Keratinocyte (primary cell): ENCODE results near the gene LINC01488. TPM values are rescaled to one million over a fixed set of nuclear protein-coding genes. Genes with fewer than 3 reads are reported as not detected.

ENCODE experiments used
- DNase-seq: peaks from one replicate; pipeline ENCODE4 v3.0.0-alpha.2; 2011; ENCODE audit warnings: low read depth, missing footprints, low spot score
- FAIRE-seq: peaks from 2 replicates; lab custom pipeline; 2011; peaks lifted over from hg19 to GRCh38; lab: Jason Lieb, UNC
- H2AFZ ChIP-seq: 2 replicates; pipeline ENCODE4 v1.6.0; 2012; ENCODE audit warnings: low read length, control low read depth, inconsistent platforms; ENCODE audit not compliant: control insufficient read depth
- H3K27ac ChIP-seq: 2 replicates; pipeline ENCODE4 v1.5.1; 2011; ENCODE audit warnings: low read length; ENCODE audit not compliant: control insufficient read depth, insufficient read depth
- H3K27me3 ChIP-seq: 3 replicates; pipeline ENCODE4 v1.6.0; 2011; ENCODE audit warnings: low read length; ENCODE audit not compliant: control insufficient read depth, insufficient read depth; ENCODE audit errors: extremely low read depth
- H3K36me3 ChIP-seq, 2 experiments: 2 replicates in 1 of 2; 3 replicates in 1 of 2; pipeline ENCODE4 v1.5.1; 2011; ENCODE audit warnings: low read length in 2 of 2, mild to moderate bottlenecking in 1 of 2; ENCODE audit not compliant: control insufficient read depth in 2 of 2, insufficient read depth in 2 of 2; ENCODE audit errors: extremely low read depth in 1 of 2
- H3K4me1 ChIP-seq: 3 replicates; pipeline ENCODE4 v1.5.1; 2011; ENCODE audit warnings: low read length; ENCODE audit not compliant: control insufficient read depth, insufficient read depth; ENCODE audit errors: extremely low read depth
- H3K4me2 ChIP-seq: 3 replicates; pipeline ENCODE4 v1.6.0; 2011; ENCODE audit warnings: low read depth, low read length; ENCODE audit not compliant: control insufficient read depth, insufficient read depth; ENCODE audit errors: extremely low read depth
- H3K4me3 ChIP-seq, 3 experiments: fragments of 200-600 bp in 1 of 3; sonication (generic) in 1 of 3; 2 replicates in 2 of 3; 3 replicates in 1 of 3; pipeline ENCODE4 v1.5.1; 2011 to 2016; ENCODE audit warnings: low read length in 3 of 3, mild to moderate bottlenecking in 3 of 3, control low read depth in 2 of 3, inconsistent platforms in 1 of 3, low read depth in 1 of 3, mixed read lengths in 1 of 3, mixed run types in 1 of 3, moderate library complexity in 1 of 3; ENCODE audit not compliant: control insufficient read depth in 2 of 3, insufficient read depth in 2 of 3; ENCODE audit errors: extremely low read depth in 1 of 3
- H3K79me2 ChIP-seq: 2 replicates; pipeline ENCODE4 v1.6.0; 2012; ENCODE audit warnings: low read length; ENCODE audit not compliant: control insufficient read depth, insufficient read depth
- H3K9ac ChIP-seq: 3 replicates; pipeline ENCODE4 v1.6.0; 2011; ENCODE audit warnings: low read length; ENCODE audit not compliant: control insufficient read depth, insufficient read depth; ENCODE audit errors: extremely low read depth
- H3K9me1 ChIP-seq: 3 replicates; pipeline ENCODE4 v1.6.0; 2011; ENCODE audit warnings: low read length; ENCODE audit not compliant: control insufficient read depth, insufficient read depth; ENCODE audit errors: extremely low read depth
- H3K9me3 ChIP-seq: 2 replicates; pipeline ENCODE4 v1.5.1; 2012; ENCODE audit warnings: low read depth, low read length; ENCODE audit not compliant: control insufficient read depth
- H4K20me1 ChIP-seq: 3 replicates; pipeline ENCODE4 v1.6.0; 2011; ENCODE audit warnings: low read length; ENCODE audit not compliant: control insufficient read depth, insufficient read depth; ENCODE audit errors: extremely low read depth
- EZH2 ChIP-seq: IDR thresholded peaks from one replicate; pipeline ENCODE4 v1.6.1; 2012; ENCODE audit warnings: inconsistent platforms, mild to moderate bottlenecking, low read length, moderate library complexity
- dilution Hi-C: fragments of 300-500 bp; cut with MboI; formaldehyde crosslinking; loops from one replicate; pipeline ENCODE4 v1.7.0; 2020; ENCODE audit warnings: low sequenced_read_pairs; ENCODE audit not compliant: extremely low pct_ligation_motif_present
- polyA plus RNA-seq, 5 experiments: library from polyadenylated mRNA; depleted of rRNA in 3 of 5; stranded (reverse) in 3 of 5; stranded (forward) in 1 of 5; unstranded in 1 of 5; fragments of >200 nt; gene quantifications; 1 replicate in 1 of 5; 2 replicates in 3 of 5; 3 replicates in 1 of 5; pipeline versions ENCODE4 v1.2.1 to v1.2.3, GENCODE V29; 2011 to 2012; ENCODE audit warnings: missing spikeins in 2 of 5, low read depth in 1 of 5, low replicate concordance in 1 of 5
- TF ChIP-seq, protein P1 (sequence below), 3 experiments: IDR thresholded peaks in 1 of 3; conservative IDR thresholded peaks in 1 of 3; optimal IDR thresholded peaks in 1 of 3; 2 replicates in 2 of 3; 3 replicates in 1 of 3; pipeline versions ENCODE3 to v1.5.1; 2011; ENCODE audit warnings: low read length in 3 of 3, mild to moderate bottlenecking in 3 of 3, moderate library complexity in 2 of 3, control low read depth in 1 of 3, inconsistent platforms in 1 of 3; ENCODE audit not compliant: insufficient read depth in 2 of 3; ENCODE audit errors: extremely low read depth in 1 of 3

Gene LINC01488
- polyA plus RNA-seq, 1 donor (not counting 4 experiments of a cell fraction or from before 2014, with no cell fraction given) = not detected

DNA sequence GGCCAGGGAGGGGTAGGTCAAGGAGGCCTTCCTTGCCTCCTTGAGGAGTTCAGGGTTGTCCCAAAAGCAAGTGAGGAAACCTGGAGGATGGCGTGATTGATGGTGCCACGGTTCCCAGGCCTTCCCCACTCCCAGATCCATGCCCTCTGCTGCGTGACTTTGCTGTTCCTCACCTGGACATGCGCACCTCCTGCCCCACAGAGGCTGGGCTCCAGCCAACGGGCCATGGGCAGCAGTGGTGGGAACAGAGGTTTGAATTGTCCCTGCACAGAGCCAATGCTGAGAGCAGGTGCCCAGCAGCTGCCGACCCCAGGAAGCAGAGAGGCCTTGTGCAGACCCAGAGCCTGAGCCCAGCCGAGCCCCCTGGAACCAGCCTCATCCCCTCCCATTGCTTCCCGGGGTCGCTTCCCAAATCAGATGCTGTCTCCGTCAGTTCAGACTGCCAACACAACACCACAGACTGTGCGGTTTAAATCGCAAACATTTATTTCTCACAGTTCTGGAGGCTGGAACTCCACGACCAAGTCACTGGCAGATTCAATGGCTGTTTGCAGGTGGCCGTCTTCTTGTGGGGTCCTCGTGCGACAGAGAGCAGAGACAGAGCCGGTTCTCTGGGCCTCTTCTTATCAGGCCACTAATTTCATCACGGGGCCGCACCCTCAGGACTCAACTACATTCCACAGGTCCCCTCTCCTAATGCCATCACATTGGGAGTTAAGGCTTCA is 6.2 kb upstream of the LINC01488 start:
- Histone ChIP-seq H3K27me3 (peaks cover 6% of the 10 kb centered on the region), H3K4me2 (no peak overlapping the region), H3K4me3 (no peak overlapping the region), H3K4me1 (no peaks in the 10 kb centered on the region), H3K9me1 (no peaks in the 10 kb centered on the region), H4K20me1 (no peaks in the 10 kb centered on the region), H3K79me2 (no peaks in the 10 kb centered on the region), H3K36me3 (no peaks in the 10 kb centered on the region), H3K9me3 (peaks cover 4% of the 10 kb centered on the region), H3K9ac (no peak overlapping the region), H3K27ac (no peak overlapping the region), H2AFZ (no peak overlapping the region)
- DNase-seq (no peak), FAIRE-seq (no peak)
- TF ChIP-seq, protein P1, sequence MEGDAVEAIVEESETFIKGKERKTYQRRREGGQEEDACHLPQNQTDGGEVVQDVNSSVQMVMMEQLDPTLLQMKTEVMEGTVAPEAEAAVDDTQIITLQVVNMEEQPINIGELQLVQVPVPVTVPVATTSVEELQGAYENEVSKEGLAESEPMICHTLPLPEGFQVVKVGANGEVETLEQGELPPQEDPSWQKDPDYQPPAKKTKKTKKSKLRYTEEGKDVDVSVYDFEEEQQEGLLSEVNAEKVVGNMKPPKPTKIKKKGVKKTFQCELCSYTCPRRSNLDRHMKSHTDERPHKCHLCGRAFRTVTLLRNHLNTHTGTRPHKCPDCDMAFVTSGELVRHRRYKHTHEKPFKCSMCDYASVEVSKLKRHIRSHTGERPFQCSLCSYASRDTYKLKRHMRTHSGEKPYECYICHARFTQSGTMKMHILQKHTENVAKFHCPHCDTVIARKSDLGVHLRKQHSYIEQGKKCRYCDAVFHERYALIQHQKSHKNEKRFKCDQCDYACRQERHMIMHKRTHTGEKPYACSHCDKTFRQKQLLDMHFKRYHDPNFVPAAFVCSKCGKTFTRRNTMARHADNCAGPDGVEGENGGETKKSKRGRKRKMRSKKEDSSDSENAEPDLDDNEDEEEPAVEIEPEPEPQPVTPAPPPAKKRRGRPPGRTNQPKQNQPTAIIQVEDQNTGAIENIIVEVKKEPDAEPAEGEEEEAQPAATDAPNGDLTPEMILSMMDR (optimal IDR thresholded peaks at IDR 0.05 in 1 of 3, IDR thresholded peaks at IDR 0.05 in 1 of 3, conservative IDR thresholded peaks at IDR 0.05 in 1 of 3; ENCODE audit: extremely low read depth in 1 of 3, insufficient read depth in 2 of 3, low read length in 3 of 3) = no peak
- TF ChIP-seq EZH2 = no peak
- dilution Hi-C loops = no loop called here

DNA sequence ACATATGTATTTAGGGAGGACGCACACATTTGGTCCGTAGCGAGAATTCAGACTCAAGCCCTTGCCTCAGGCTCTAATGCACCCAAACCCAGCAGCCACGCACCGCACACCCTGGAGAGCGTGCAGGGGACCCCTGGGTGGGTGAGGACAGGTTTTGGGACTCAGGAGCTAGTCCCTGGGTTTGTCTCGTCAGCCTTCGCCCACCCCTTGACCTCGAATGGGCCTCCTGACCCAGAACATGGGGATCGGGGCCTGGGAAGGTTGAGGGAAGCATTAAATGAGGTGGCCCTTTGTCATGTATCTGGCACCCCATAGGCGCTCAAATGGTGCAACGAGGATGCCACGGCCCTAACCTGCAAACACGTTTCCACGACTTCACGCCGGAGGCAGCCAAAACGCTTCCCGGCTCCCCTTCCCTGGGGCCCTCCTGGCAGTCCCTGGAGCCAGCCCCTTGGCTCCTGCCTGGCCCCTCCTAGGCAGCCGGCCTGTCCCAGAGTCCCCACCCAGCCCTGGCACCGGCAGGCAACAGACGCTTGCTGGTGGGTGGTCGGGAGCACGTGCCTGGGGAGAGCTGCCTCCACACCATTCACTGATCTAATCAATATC is 5.5 kb upstream of the LINC01488 start:
- H3K4me3 ChIP-seq = no peak overlapping the region
- H3K27me3 ChIP-seq = peaks cover 6% of the 10 kb centered on the region
- DNase-seq (no peak), FAIRE-seq (no peak)
- no peaks in the 10 kb centered on the region for H3K4me1 ChIP-seq
- no peak overlapping the region for H3K27ac ChIP-seq
- H3K4me2 ChIP-seq = no peak overlapping the region
- no peaks in the 10 kb centered on the region for H3K9me1 ChIP-seq
- H3K9ac ChIP-seq = no peak overlapping the region
- no peaks in the 10 kb centered on the region for H4K20me1 ChIP-seq
- dilution Hi-C loops = no loop called here
- H3K79me2 ChIP-seq = no peaks in the 10 kb centered on the region
- peaks cover 4% of the 10 kb centered on the region for H3K9me3 ChIP-seq
- H2AFZ ChIP-seq = no peak overlapping the region
- TF ChIP-seq EZH2 = no peak
- TF ChIP-seq, protein P1 (optimal IDR thresholded peaks at IDR 0.05 in 1 of 3, IDR thresholded peaks at IDR 0.05 in 1 of 3, conservative IDR thresholded peaks at IDR 0.05 in 1 of 3; ENCODE audit: extremely low read depth in 1 of 3, insufficient read depth in 2 of 3, low read length in 3 of 3) = no peak
- no peaks in the 10 kb centered on the region for H3K36me3 ChIP-seq
